Measurements from ENCODE around the gene VSTM2L.
"Not testable (repeated sequence)": the region's sequence is repeated elsewhere in the genome, so short reads cannot be mapped to it uniquely, and the experiment has no call there.

VSTM2L gene

DNA sequence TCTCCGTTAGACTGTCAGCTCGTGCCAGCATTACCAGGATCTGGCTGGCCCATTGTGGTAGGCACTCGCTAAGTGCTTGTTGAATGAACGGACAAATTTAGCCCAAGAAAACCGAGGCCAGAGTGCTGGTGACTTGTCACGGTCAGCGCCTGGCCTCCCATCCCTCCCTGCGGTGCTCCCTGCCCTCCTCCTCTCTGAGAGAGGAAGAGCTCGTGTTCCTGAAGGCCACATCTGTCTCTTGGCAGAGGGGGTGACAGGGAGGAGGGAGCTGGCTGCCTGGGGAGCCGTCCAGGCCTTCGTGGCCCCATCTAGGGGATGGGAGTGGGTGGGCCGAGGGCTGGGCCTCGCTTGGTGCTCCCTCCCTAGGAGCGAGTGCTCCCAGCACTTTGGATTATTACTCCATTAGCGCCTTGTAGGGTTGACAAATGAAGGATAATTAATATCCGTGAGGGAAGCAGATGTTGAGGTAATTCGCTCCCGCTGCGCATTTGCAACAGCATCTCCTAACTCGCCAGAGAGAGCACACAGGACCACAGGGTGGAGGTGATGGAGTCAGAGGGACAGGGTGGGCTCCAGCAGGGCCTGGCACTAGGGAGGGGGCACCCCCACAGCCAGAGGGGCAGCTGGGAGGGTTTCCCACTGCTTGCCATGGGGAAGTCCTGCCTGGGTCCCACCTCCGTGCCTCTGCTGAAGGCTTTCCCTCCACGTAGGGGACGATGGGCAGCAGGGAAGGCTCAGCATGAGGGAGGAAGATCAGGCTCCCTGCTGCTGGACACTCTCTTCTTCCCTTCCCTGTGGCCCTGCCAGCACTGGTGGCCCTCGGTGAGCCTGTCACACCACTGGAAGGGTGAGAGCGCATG lies 37.0 kb downstream of the VSTM2L start:
- DNase-seq, result no peak

DNA sequence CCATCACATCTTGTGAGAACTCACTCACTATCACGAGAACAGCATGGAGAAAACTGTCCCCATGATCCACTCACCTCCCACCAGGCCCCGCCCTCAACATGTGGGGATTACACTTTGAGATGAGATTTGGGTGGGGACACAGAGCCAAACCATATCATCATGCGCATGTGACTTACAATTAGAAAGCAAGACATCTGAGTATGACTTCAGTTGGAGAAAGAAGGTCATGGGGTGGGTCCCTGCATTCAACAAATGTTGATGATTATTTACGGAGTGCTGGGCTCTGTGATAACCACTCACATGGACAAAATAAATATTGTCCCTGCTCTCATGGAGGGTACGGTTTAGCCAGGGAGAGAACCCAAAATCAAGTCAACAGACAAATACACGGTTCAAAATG lies 37.9 kb downstream of the VSTM2L start:
- DNase-seq, result no peak

DNA sequence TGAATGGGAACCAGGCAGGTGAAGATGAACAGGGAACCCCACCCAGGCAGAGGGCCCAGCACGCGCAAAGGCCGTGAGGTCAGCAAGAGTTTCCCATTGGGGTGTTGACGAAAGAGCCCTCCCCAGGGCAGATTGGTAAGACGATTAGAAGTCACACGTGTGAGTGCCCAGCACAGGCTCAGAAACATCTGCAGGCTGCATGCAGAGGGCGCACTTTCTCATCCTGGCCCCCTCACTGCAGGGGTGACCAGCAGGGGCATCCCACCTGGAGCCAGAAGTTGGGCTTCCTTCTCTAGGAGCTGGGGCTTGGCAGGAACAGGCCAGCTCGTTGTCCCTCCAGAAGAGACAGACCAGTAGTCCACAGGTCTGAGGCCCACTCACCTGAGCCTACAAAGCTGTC lies 38.4 kb downstream of the VSTM2L start:
- DNase-seq, result no peak

DNA sequence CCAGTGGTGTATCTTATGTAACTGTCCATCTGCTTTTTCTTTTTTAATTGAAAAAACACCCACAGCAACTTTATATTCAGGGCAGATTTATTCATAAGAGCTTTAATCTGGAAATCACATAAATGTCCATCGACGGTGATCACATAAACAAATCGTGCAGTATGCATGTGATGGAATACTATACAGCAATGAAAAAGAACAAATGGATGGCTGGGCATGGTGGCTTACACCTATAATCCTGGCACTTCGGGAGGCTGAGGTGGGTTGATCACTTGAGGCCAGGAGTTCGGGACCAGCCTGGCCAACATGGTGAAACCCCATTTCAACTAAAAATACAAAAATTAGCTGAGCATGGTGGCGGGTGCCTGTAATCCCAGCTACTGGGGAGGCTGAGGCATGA lies 39.1 kb downstream of the VSTM2L start:
- DNase-seq, result no peak

DNA sequence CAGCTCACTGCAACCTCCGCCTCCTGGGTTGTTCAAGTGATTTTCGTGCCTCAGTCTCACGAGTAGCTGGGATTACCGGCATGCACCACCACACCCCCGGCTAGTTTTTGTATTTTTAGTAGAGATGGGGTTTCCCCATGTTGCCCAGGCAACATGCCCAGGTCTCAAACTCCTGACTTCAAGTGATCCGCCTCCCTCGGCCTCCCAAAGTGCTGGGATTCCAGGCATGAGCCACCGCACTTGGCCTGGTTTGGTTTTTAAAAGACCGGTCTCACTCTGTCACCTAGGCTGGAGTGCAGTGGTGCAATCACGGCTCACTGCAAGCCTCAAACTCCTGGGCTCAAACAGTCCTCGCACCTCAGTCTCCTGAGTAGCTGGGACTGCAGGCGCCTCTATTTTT lies 40.1 kb downstream of the VSTM2L start:
- DNase-seq, result no peak

DNA sequence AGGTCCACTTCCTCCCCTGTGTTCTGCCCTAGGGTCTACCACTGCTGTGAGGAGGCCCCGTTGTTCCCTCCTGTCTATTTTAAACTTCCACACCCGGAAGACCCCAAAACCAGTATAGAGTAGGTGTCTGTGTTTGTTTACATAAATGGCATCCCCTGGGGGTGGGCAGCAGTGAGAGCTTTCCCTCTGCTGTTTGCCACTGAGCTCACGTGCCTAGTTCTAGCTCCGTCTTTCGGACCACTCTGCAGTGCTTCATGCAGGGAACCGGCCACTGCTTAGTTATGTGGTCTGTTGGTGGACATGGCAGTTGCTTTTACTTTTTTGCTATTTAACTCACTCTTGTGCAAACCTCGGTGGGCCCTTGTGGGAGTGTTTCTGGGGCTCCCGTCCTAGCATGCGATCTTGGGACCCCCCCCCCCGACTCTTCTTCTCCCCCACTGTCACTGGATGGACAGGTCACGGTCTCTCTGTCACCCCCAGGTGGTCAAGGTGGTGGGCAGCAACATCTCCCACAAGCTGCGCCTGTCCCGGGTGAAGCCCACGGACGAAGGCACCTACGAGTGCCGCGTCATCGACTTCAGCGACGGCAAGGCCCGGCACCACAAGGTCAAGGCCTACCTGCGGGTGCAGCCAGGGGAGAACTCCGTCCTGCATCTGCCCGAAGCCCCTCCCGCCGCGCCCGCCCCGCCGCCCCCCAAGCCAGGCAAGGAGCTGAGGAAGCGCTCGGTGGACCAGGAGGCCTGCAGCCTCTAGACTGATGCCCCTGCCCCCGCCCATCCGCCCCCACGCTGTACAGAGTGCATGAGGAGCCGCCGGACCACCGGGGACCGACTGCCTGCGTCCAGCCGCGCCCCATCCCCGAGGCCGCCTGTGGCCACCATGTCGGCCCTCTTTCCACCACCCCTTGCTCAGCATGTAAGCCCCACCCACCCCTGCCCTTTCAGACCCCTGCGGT lies 40.9 kb downstream of the VSTM2L start:
- no peak for DNase-seq

DNA sequence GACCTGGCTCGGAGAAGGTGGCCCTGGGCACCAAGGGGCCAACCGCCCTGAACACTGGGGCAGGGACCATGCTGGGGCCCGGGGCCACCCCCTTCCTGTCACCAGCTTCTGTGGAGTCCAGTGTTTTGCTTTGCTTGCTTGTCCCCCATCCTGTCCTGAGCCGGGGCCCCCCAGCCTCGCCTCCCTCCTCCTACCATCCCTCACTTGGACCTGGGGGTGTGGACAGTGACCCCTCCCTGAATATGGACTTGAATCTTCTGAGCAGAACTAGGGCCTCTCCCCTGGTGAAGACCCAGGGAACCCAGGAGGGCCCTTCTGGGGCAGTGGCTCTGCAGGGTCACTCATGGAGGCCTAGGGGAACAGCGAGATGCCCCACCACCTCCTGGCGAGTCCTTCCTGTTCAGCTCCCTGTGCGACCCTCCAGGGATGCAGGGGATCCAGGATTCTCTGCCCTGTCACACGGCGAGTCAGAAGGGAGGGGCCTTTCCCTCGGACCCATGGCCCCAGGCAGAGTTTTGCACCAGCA lies 41.6 kb downstream of the VSTM2L start:
- no peak for DNase-seq

DNA sequence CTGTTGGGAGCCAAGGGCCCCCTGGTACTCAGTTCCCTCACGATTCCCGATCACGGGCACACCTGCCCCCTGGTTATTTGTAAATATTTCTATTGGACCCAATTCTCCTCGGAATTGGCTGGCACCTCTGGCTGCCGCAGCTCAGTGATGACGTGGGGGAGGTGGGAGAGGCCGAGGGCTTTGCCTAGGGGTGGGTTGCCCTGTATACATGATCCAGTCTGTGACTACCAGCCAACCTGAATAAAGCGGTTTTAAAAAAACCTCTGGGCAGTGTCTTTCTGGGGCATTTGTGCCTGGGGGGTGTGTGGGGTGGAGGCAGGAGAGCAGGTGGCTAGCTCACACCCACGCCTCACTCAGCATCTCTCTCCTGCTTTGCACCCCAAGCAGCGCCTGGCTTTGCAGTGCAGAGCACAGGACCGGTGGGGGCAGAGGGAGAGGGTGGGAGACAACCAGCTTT lies 42.2 kb downstream of the VSTM2L start:
- DNase-seq, result no peak

DNA sequence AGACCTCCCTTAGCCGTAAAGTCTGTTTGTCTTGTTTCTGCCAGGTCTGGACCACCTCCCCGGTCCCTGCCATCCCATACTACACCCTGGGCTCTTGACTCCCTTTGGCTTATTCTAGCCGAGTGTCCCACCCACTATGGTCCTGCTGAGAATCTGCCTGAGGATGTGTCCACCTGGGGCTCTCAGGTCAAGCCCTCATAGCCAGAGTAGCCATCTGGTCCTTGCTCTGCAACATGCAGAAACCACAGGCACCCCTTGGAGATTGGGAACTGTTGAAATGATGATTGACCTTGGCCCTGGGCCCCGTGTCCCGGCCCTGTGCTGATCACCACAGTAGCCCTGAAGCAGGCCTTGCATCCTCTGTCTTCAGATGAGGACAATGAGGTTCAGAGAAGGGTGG lies 44.0 kb downstream of the VSTM2L start:
- DNase-seq, result no peak

DNA sequence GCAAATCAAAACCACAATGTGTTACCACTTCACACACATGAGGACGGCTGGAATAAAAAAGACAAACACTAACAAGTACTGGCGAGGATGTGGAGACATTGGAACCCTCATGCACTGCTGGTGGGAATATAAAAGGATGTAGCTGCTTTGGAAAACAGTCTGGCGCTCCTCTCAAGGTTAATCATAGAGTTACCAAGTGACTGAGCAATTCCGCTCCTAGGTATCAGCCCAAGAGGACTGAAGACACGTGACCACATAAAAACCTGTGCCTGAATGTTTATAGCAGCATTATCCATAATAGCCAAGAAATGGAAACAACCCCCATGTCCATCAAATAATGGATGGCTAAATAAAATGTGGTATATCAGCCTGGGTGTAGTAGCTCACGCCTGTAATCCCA lies 45.0 kb downstream of the VSTM2L start:
- DNase-seq, result no peak

DNA sequence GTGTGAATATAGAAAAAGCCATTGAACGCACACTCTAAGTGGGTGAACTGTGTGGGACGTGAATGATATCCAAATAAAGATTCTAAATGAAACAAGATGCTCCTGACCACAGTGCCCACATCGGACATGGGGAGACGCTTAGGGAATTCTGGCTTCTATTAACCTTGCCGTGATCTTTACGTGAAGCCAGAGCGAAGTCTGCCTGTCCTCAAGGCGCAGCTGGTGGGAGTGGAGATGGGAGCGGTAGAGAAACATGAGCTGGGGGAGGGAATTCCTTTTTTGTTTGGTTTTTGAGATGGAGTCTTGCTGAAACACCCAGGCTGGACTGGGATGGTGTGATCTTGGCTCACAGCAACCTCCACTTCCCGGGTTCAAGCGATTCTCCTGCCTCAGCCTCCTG lies 46.0 kb downstream of the VSTM2L start:
- DNase-seq, result no peak

DNA sequence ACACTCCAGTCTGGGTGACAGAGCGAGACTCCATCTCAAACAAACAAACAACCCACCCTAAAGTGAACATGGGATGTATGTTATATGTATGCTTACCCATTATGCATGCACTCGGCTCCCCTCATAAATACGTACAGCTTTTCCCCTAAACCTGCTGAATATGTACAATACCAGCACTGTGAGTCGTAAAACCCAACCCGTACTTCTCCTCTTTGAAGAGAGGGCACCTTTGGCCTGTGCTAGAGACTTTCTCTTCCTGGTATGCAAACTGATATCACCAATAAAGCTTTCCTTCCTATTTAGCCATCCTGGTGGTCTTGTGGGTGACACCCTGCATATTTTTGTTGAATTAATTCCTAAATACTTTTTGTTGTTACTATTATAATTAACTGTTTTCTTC lies 51.3 kb downstream of the VSTM2L start:
- DNase-seq, result no peak

DNA sequence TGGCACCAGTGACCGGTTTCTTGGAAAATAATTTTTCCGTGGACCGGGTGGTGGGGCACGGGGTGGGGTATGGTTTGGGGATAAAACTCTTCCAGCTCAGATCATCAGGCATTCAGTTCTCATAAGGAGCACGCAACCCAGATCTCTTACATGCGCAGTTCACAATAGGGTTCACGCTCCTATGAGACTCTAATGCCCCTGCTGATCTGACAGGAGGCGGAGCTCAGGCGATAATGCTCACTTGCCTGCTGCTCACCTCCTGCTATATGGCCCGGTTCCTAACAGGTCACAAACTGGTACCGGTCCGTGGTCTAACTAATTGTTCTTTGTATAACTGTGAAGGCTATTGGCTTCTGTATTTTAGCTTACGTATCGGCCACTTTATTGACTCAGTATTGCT lies 51.7 kb downstream of the VSTM2L start:
- no peak for DNase-seq

DNA sequence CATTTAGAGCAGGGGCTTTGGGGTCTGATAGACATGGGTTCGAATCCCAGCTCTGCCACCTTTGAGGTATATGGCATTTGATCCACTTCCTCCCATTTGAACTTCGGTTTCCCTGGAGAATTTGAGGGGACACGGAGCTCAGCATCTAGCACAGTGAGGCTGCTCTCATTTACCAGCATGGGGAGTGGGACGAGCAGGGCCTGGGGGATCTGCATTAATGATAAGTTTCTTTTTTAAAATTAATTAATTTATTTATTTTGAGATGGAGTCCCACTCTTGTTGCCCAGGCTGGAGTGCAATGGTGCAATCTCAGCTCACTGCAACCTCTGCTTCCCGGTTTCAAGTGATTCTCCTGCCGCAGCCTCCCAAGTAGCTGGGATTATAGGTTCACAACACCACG lies 52.6 kb downstream of the VSTM2L start:
- DNase-seq, result no peak

DNA sequence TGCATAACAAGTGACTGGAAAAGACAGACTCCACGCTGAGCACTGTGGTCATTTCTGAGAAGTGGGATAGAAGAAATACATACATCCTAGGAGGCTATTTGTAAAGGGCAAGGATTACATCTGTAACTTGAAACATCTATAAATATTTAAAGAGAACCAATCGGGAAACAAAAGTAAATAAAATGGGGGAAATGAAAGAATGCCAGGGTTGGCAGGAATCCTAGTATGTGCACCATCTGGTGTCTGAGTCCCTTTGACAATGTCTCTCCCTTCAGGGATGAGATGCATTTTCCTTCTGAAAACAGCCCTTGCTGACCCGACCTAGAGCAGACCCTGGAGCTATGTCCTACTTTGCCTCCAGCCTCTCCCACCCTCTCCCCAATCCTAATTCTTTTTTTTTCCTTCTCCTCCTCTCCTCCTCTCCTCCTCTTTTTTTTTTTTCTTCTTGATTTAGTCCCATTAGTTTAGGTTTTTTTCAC lies 53.2 kb downstream of the VSTM2L start:
- no peak for DNase-seq

DNA sequence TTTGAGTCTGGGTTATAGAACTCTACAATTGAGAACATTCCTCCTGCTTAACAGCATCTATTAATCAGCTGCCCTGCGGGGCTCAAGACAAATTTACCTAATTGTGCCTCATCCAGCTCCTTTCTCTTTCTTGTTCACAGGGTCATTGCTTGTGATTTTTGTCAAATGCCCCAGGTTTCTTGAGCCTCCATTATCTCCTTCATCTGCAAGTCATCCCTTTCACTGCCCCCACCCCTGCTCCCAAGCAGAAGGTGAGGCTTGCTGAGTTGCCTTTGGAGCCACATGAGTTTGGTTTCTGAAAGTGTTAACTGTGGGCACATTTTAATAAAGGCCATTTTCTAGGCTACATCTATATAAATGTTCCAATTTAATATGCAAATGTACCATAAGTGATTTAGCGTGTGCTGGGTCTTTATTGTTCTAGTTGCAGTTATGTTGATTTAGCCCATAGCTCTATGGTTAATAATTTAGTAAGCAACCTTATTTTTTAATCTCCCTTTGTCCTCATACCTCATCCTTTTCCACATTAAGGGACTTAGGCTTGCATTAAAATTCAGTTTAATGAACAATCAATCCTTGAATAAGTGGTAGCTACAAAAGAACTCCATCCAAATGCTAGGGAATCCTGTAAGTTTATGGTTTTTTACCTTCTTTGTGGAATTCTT lies 56.1 kb downstream of the VSTM2L start:
- DNase-seq, result no peak

DNA sequence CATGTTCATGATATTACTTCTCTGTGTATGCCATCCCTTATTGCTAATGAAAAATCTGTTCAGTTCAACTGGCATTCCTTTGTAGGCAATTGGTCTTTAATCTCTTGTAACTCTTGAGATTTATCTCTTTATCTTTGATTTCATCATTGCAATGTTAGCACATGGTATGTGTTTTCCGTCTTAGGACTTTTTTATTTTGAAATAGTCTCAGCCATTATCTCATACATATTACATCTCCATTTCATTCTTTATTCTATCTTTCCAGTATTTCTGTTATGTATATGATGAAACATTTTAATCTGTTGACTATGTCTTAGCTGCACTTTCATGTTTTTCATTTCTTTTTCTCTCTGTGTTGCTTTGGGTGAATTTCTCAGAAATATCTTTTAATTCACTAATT lies 58.1 kb downstream of the VSTM2L start:
- no peak for DNase-seq

DNA sequence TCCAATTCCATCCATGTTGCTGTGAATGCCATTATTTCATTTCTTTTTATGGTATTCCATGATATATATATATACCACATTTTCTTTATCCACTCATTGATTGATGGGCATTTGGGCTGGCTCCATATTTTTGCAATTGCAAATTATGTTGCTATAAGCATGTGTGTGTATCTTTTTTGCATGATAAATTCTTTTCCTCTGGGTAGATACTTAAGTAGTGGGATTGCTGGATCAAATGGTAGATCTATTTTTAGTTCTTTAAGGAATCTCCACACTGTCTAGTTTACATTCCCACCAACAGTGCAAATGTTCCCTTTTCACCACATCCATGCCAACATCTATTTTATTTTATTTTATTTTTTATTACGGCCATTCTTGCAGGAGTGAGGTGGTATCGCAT lies 60.6 kb downstream of the VSTM2L start:
- DNase-seq, result not testable (repeated sequence)

DNA sequence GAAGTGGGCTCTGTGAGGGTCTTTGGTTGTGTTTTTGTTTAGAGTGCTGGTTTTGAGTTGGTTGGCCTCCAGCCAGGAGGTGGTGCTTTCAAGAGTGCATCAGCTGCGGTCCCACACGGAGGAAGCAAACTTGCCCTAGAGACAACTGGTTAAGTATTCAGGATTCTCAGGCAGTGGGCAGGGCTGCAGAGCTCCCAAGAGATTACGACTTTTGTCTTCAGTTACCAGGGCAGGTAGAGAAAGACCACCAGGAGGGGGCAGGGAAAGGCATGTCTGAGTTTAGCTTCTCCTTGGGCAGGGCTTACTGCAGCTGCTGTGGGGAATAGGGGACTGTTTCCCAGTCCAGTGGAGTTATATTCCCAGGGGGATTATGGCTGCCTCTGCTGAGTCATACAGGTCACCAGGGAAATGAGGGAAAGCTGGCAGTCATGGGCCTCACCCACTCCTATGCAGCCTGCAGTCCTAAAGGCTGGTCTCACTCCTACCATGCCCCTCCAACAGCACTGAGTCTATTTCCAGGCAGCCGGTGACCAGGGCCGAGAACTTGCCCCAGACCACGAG lies 66.0 kb downstream of the VSTM2L start:
- no peak for DNase-seq

DNA sequence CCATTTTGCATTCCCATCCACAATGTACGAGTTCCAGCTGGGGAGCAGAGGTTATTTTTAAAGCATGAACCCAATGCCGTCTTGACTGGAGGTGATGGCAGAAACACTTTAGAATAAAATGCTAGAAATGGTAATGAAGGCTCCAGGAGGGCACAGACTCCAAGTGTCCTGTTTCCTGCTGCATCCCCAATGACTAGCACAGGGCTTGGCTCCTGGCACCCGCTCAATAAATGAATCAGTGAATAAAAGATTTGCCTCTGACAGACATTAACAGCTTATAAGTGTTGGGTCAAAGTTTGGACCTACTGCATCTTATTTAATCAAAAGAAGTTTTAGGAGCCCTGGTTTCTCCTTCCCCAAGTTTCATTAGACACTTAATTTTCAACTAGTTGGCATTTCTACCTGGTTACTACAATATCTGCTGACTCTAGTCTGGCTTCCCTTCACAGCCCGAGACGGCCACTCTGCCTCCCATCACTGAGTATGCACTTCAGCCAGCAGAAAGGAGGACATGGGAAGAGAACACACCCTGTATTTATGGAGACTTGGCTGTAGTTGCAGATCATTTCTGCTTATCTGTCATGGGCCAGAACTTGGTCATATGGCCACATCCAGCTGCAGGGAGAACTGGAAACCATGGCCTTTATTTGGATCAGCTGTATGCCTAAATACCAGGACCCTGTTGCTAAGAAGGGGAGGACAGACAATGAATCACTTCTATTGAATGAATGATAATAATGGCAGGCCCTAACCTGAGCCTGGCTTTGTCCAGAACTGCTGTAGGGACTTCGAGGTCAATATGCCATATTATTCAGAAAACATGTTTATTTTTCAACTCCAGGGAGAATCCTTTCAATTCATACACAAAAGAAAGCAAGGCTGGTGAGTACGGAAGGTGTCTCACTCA lies 67.3 kb downstream of the VSTM2L start:
- DNase-seq, result no peak

DNA sequence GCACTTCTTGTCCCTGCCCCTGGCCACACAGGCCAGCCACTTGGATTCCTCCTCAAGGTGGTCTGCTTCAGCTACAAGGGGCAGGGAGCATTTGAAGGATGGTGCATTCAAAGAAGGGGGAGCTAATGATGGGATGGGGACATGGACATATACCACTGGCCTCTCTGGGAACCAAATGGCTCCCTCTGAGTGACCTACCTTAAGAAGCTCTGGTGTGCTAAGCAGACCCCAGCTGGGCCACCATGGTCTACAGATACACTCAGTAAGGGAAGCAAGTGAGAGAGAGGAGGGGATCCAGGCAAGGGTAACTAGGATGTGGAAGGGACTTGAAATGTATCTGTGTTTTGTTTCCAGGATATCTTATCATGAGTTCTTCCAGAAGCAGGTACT lies 67.9 kb downstream of the VSTM2L start:
- DNase-seq, result no peak

All from right forelimb (tissue), 1 donor.